Esophagus (tissue), 2 donors: Measurements from ENCODE around the gene DOCK9. TPM values are rescaled to one million over a fixed set of nuclear protein-coding genes. Genes with fewer than 3 reads are reported as not detected.
"Not testable (repeated sequence)": the region's sequence is repeated elsewhere in the genome, so short reads cannot be mapped to it uniquely, and the experiment has no call there.

Experiments used
- H3K27ac ChIP-seq, 2 donors: one replicate each; pipeline ENCODE4 v1.5.1; 2013; ENCODE audit warnings: low read depth in 2 of 2, mild to moderate bottlenecking in 2 of 2, inconsistent platforms in 1 of 2, low read length in 1 of 2, moderate library complexity in 1 of 2
- H3K27me3 ChIP-seq, 2 donors: one replicate each; pipeline ENCODE4 v1.6.1; 2013; ENCODE audit warnings: low read length in 2 of 2, control low read depth in 1 of 2, mild to moderate bottlenecking in 1 of 2; ENCODE audit not compliant: insufficient read depth in 2 of 2, control insufficient read depth in 1 of 2
- H3K36me3 ChIP-seq, 2 donors: one replicate each; pipeline ENCODE4 v1.6.1; 2013; ENCODE audit warnings: low read length in 1 of 2; ENCODE audit not compliant: control insufficient read depth in 2 of 2, insufficient read depth in 2 of 2
- H3K4me1 ChIP-seq, 2 donors: one replicate each; pipeline ENCODE4 v1.6.1; 2013; ENCODE audit warnings: low read length in 1 of 2; ENCODE audit not compliant: control insufficient read depth in 2 of 2, insufficient read depth in 2 of 2
- H3K4me3 ChIP-seq, 2 donors: one replicate each; pipeline ENCODE4 v1.5.1; 2013; ENCODE audit warnings: low read length in 2 of 2, mild to moderate bottlenecking in 2 of 2, low read depth in 1 of 2, moderate library complexity in 1 of 2
- H3K9me3 ChIP-seq, 2 donors: one replicate each; pipeline ENCODE4 v1.6.1; 2013; ENCODE audit warnings: mild to moderate bottlenecking in 2 of 2, low read depth in 1 of 2, low read length in 1 of 2, moderate library complexity in 1 of 2; ENCODE audit not compliant: control insufficient read depth in 2 of 2, insufficient read depth in 1 of 2
- WGBS, 2 donors: extraction: QIAGEN DNeasy Blood & Tissue Kit; methylation state at CpG; one replicate each; pipeline ENCODE4 v1.1.7; 2013; 5-methylcytosine and 5-hydroxymethylcytosine counted together
- polyA plus RNA-seq, 2 donors: library from polyadenylated mRNA; stranded (reverse); fragments of 200-250 nt; gene quantifications; one replicate each; pipeline ENCODE4 v1.2.3, GENCODE V29; 2013
- donor health status: healthy with polysubstance abuse.
- donor health status: Bipolar disorder and iron deficiency.

Gene DOCK9
- polyA plus RNA-seq, 2 donors, result 69.1 to 83.1 TPM

DNA sequence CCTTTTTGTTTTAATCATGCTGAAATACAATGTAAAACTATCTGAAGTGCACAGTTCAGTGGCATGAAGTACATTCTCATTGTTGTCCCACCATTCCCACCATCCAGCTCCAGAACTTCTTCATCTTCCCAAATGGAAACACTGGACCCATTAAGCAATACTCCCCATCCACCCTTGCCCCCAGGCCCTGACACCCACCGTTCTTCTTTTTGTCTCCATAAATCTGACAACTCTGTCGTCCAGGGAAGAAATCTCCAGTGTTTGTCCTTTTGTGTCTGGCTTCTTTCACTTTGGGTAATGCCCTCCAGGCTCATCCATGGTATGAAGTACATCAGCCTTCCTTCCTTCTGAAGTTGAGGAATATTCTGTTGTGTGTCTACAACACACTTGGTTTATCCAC is 222.7 kb downstream of the DOCK9 start:
- no peaks in the 10 kb centered on the region for H3K36me3 ChIP-seq
- H3K27ac ChIP-seq, result no peak overlapping the region
- peaks cover 0 to 12% of the 10 kb centered on the region in 2 donors for H3K27me3 ChIP-seq
- peaks cover 0 to 8% of the 10 kb centered on the region in 2 donors for H3K9me3 ChIP-seq
- no peak overlapping the region for H3K4me3 ChIP-seq
- peaks cover 0 to 7% of the 10 kb centered on the region in 2 donors for H3K4me1 ChIP-seq
- 74 to 78% methylated on average over 2 of the region's 2 CpGs for WGBS, 2 donors

DNA sequence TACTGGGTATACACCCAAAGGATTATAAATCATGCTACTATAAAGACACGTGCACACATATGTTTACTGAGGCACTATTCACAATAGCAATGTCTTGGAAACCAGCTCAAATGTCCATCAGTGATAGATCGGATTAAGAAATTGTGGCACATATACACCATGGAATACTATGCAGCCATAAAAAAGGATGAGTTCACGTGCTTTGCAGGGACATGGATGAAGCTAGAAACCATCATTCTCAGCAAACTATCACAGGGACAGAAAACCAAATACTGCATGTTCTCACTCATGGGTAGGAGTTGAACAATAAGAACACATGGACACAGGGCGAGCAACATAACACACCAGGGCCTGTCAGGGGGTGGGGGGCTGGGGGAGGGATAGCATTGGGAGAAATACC is 223.4 kb downstream of the DOCK9 start:
- not testable (repeated sequence) for H3K4me1 ChIP-seq, H3K9me3 ChIP-seq, H3K4me3 ChIP-seq, H3K36me3 ChIP-seq, H3K27ac ChIP-seq
- WGBS, 2 donors, result 91 to 95% methylated on average over 4 of the region's 4 CpGs
- H3K27me3 ChIP-seq, result peaks cover 0 to 12% of the 10 kb centered on the region in 2 donors

DNA sequence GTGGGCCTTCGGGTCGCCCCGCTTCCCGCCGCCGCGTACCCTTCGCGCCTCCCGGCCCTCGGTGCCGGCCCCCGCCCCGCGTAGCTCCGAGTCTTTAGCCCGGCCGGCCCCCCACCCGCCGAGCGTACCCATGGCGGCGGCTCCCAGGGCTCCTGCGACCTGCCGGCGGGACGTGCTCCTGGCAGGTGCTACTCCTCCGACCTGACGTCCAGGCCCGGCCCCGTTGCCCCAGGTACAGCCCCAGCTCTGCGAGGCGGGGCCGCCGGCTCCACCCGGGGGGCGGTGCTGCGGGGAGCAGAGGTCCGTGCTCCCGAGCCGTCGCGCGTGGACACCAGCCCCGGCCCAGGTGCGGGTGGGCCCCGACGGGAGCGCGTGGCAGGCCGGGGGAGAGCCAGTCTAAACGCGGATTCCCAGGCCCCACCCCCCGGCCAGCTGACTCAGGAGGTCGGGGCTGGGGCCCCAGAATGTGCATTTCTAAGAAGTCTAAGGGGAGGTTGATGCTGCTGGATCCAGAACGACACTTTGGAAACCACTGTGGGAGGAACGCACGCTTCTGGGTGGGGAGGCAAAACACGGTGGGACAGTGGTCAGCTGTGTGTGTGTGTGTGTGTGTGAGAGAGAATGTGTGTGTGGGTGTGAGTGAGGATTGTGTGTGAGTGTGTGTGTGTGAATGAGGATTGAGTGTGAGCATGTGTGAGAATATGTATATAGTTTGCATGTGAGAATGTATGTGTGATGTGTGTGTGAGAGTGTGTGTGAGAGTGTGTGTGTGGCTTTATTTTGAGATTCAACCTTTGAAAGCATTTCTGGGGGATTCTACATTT is 225.2 kb downstream of the DOCK9 start, which contains the start of gene SLC15A1:
Gene SLC15A1 (minus strand): TSS at position 206 of the 824 bp plus-strand sequence. CDS start 74 bp downstream, at position 132.
- Histone ChIP-seq H3K27ac (no peak within 1 kb of the TSS), H3K27me3 (peaks cover 0 to 12% of the 10 kb centered on the region in 2 donors), H3K4me1 (peaks cover 0 to 7% of the 10 kb centered on the region in 2 donors), H3K36me3 (no peaks in the 10 kb centered on the region), H3K9me3 (peaks cover 0 to 8% of the 10 kb centered on the region in 2 donors), H3K4me3 (peak within 1 kb of the TSS; percentile 25 to 41)
- 9% methylated on average over 59 of the region's 59 CpGs for WGBS, 2 donors

DNA sequence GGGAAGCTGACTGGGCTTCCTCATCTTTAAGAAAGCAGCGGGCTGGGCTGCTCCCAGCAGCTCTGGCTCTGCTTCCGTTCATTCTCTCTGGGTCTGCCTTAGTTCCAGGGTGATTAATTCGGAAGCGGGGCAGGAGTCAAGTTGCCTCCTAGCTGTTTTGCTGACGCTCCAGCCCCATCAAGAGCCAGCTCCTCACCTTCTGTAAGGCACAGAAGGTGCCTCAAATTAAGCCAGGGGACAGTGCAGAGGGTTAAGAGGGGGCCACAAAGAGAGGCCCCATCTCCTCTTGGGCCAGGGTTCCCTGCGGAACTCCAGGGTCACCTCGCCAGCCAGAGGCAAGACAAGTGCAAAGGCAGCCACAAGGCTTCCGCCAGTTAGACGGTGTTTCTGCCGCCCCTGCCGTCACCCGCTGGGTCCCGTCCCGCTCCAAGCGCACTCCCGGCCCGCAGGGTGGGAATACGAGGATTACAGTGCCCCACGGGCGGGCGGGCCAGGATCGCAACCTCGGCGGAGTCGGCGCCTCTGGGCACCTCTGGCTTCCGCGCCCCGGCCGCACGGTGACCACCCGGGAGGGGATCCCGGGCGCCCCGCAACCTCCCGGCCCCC is 225.9 kb downstream of the DOCK9 start:
- Histone ChIP-seq H3K36me3 (no peaks in the 10 kb centered on the region), H3K4me1 (peaks cover 0 to 7% of the 10 kb centered on the region in 2 donors), H3K4me3 (peak overlapping the region; percentile 25 to 41), H3K9me3 (peaks cover 0 to 8% of the 10 kb centered on the region in 2 donors), H3K27ac (no peak overlapping the region), H3K27me3 (peaks cover 0 to 12% of the 10 kb centered on the region in 2 donors)
- 2 to 3% methylated on average over 36 of the region's 36 CpGs for WGBS, 2 donors

DNA sequence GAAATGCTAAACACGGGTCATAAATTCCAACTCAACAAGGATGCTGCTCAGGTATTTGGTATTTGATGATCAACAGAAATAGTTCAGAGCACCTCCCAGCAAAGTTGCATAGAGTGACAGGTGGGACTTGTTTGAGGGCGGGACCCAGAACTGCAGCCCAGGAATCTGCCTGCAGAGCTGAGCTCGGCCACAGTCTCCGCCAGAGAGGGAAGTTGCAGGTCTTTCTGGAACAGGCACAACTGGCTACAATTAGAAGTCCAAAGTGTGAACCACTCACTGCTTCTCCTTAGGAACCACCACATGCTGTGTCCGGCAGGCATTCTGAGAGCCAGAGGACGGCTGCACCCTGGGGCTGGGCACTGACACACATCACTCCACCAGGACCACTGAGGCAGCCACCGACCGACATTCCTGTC is 226.5 kb downstream of the DOCK9 start:
- Histone ChIP-seq H3K27ac (no peak overlapping the region), H3K27me3 (peaks cover 0 to 12% of the 10 kb centered on the region in 2 donors), H3K9me3 (peaks cover 0 to 8% of the 10 kb centered on the region in 2 donors), H3K4me3 (no peak overlapping the region), H3K36me3 (no peaks in the 10 kb centered on the region), H3K4me1 (peaks cover 0 to 7% of the 10 kb centered on the region in 2 donors)
- 48 to 49% methylated on average over 8 of the region's 8 CpGs for WGBS, 2 donors

DNA sequence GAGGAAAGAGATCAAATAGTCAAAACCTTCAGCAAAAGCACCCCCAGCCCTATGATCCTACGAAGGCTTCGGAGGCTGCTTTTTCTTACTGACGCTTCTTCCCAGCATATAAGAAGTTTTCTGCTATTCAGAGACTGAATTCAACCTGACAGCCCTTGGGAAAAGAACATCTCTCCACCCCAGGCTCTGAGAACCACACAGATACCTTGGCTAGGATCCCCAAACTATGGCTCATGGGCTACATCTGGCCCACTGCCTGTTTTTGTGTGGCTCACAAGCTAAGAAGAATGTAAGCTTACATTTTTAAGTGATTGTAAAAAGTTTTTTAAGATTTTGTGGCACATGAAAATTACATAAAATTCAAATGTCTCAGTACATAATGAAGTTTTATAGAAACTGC is 228.4 kb downstream of the DOCK9 start:
- WGBS, 2 donors, result 62 to 76% methylated on average over 3 of the region's 3 CpGs
- Histone ChIP-seq H3K4me1 (peaks cover 0 to 7% of the 10 kb centered on the region in 2 donors), H3K9me3 (peaks cover 0 to 8% of the 10 kb centered on the region in 2 donors), H3K27ac (no peak overlapping the region), H3K4me3 (no peak overlapping the region), H3K36me3 (no peaks in the 10 kb centered on the region), H3K27me3 (peaks cover 0 to 12% of the 10 kb centered on the region in 2 donors)

DNA sequence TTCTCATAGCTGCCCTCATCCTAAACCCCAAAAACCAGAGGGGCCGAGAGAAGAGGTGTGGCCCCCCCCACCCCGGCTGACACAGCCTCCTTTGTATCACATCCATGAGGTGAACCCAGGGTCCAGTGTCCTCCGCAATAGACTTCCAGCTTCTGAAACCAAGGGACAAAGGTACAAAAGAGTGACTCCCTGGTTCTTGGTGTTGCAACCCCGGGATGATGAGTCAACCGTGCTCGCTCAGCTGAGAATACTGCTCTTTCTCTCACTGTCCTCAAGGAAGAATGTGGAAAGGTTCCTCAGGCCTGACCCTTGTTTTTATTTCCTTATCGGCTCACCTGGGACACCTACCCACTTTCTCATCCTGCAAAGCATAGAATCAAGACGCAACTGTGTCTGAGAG is 230.9 kb downstream of the DOCK9 start:
- Histone ChIP-seq H3K36me3 (no peaks in the 10 kb centered on the region), H3K27ac (no peak overlapping the region), H3K4me3 (no peak overlapping the region), H3K4me1 (peaks cover 0 to under 1% of the 10 kb centered on the region in 2 donors), H3K9me3 (peaks cover 0 to under 1% of the 10 kb centered on the region in 2 donors), H3K27me3 (peaks cover 0 to under 1% of the 10 kb centered on the region in 2 donors)
- 88 to 90% methylated on average over 8 of the region's 8 CpGs for WGBS, 2 donors

Other genes with a start within 250 kb of the DOCK9 start
- 1 to 10 TPM in 1 of 2 donors, under 1 TPM in 1; 0.46 to 2.2 TPM for gene SLC15A1, start 225.4 kb downstream of the DOCK9 start, polyA plus RNA-seq
- 10 to 100 TPM; 63.0 to 70.1 TPM for gene UBAC2, start 222.8 kb upstream of the DOCK9 start, polyA plus RNA-seq